Sigmoid colon (tissue), 7 donors: ENCODE results near the gene POLE. TPM values are rescaled to one million over a fixed set of nuclear protein-coding genes. Genes with fewer than 3 reads are reported as not detected.

Source experiments
- DNase-seq: peaks from one replicate; pipeline ENCODE4 v3.0.0-alpha.2; 2019
- H3K27ac ChIP-seq, 4 donors: fragments of 200-600 bp; sonication (generic); one replicate each; pipeline ENCODE4 v1.5.1; 2016 to 2019; ENCODE audit warnings: mild to moderate bottlenecking in 1 of 4
- H3K27me3 ChIP-seq, 3 donors: fragments of 200-600 bp; sonication (generic); one replicate each; pipeline ENCODE4 v1.5.1; 2019; ENCODE audit warnings: mild to moderate bottlenecking in 1 of 3
- H3K36me3 ChIP-seq, 4 donors: fragments of 200-600 bp; sonication (generic); one replicate each; pipeline ENCODE4 v1.5.1; 2016 to 2019
- H3K4me1 ChIP-seq, 4 donors: fragments of 200-600 bp; sonication (generic); one replicate each; pipeline ENCODE4 v1.5.1; 2017 to 2019
- H3K4me3 ChIP-seq, 4 donors: fragments of 200-600 bp; sonication (generic); one replicate each; pipeline ENCODE4 v1.5.1; 2017 to 2019; ENCODE audit warnings: mild to moderate bottlenecking in 2 of 4, moderate library complexity in 1 of 4
- H3K9me3 ChIP-seq, 4 donors: fragments of 200-600 bp in 3 of 4; sonication (generic) in 3 of 4; one replicate each; pipeline versions ENCODE4 v1.5.1 to v1.6.1; 2013 to 2019
- EP300 ChIP-seq, 4 donors: sonication (generic); formaldehyde crosslinking; IDR thresholded peaks; one replicate each; pipeline ENCODE4 v1.6.1; 2017; ENCODE audit warnings: antibody characterized with exemption in 4 of 4
- POLR2A ChIP-seq, 2 donors: fragments of 450-650 bp; IDR thresholded peaks; one replicate each; pipeline ENCODE4 v1.6.1; 2016; ENCODE audit warnings: antibody characterized with exemption in 2 of 2, mild to moderate bottlenecking in 2 of 2, moderate library complexity in 2 of 2
- POLR2AphosphoS5 ChIP-seq, 4 donors: sonication (generic); formaldehyde crosslinking; IDR thresholded peaks; one replicate each; pipeline ENCODE4 v1.6.1; 2017; ENCODE audit warnings: antibody characterized with exemption in 4 of 4
- WGBS, 2 donors: extraction: QIAGEN DNeasy Blood & Tissue Kit; methylation state at CpG; one replicate each; pipeline ENCODE4 v1.1.7; 2013; 5-methylcytosine and 5-hydroxymethylcytosine counted together
- intact Hi-C: fragments of 100-400 bp; cut with DNase I; formaldehyde crosslinking; loops from one replicate; pipeline ENCODE4 v1.15.1; 2023
- polyA plus RNA-seq, 3 donors: library from polyadenylated mRNA; stranded (reverse); fragments of 200-250 nt; gene quantifications; one replicate each; pipeline ENCODE4 v1.2.3, GENCODE V29; 2013
- total RNA-seq, 4 donors: library from RNA; depleted of rRNA; stranded (reverse); fragments of >200 nt; gene quantifications; one replicate each; pipeline ENCODE4 v1.1.0, GENCODE V29; 2016
- TF ChIP-seq, protein P1 (sequence below), 4 experiments: fragments of 450-650 bp in 3 of 4; fragments of 200-600 bp in 1 of 4; IDR thresholded peaks; one replicate each; pipeline ENCODE4 v1.5.1; 2016 to 2019; ENCODE audit warnings: antibody characterized with exemption in 4 of 4, mild to moderate bottlenecking in 3 of 4, moderate library complexity in 2 of 4
- donor health status: healthy with polysubstance abuse.
- donor health status: Bipolar disorder and iron deficiency.
- donor health status: healthy.

POLE gene
- total and polyA plus RNA-seq, 7 donors, result 11.1 to 37.4 (median 32.9) TPM

DNA sequence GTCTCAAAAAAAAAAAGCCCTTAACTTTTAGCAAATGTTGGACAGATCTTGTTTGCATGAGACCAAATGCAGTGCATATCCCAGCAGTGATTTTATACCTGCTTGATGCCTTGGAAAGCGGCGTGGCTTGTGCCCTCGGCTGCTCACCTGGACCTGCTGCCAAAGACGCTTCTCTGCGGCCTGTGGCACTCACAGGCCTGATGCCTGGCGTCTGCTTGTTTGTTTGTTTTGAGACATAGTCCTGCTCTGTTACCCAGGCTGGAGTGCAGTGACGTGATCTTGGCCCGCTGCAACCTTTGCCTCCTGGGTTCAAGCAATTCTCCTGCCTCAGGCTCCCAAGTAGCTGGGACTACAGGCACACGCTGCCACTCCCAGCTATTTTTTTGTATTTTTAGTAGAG is 28.7 kb upstream of the POLE start:
- H3K27ac ChIP-seq, result no peak overlapping the region
- no peaks in the 10 kb centered on the region for H3K27me3 ChIP-seq
- intact Hi-C loops, result no loop called here
- no peak for DNase-seq
- H3K9me3 ChIP-seq, result no peaks in the 10 kb centered on the region
- H3K4me3 ChIP-seq, result no peak overlapping the region
- 80 to 90% methylated on average over 9 of the region's 9 CpGs for WGBS, 2 donors
- TF ChIP-seq EP300 (IDR thresholded peaks at IDR 0.05) (no peak), POLR2A (IDR thresholded peaks at IDR 0.05) (no peak), POLR2AphosphoS5 (IDR thresholded peaks at IDR 0.05) (no peak)
- TF ChIP-seq, protein P1, sequence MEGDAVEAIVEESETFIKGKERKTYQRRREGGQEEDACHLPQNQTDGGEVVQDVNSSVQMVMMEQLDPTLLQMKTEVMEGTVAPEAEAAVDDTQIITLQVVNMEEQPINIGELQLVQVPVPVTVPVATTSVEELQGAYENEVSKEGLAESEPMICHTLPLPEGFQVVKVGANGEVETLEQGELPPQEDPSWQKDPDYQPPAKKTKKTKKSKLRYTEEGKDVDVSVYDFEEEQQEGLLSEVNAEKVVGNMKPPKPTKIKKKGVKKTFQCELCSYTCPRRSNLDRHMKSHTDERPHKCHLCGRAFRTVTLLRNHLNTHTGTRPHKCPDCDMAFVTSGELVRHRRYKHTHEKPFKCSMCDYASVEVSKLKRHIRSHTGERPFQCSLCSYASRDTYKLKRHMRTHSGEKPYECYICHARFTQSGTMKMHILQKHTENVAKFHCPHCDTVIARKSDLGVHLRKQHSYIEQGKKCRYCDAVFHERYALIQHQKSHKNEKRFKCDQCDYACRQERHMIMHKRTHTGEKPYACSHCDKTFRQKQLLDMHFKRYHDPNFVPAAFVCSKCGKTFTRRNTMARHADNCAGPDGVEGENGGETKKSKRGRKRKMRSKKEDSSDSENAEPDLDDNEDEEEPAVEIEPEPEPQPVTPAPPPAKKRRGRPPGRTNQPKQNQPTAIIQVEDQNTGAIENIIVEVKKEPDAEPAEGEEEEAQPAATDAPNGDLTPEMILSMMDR (IDR thresholded peaks at IDR 0.05), result no peak
- H3K36me3 ChIP-seq, result peaks cover 7 to 56% (median 27%) of the 10 kb centered on the region in 4 donors
- peaks cover 0 to 15% (median 14%) of the 10 kb centered on the region in 4 donors for H3K4me1 ChIP-seq

DNA sequence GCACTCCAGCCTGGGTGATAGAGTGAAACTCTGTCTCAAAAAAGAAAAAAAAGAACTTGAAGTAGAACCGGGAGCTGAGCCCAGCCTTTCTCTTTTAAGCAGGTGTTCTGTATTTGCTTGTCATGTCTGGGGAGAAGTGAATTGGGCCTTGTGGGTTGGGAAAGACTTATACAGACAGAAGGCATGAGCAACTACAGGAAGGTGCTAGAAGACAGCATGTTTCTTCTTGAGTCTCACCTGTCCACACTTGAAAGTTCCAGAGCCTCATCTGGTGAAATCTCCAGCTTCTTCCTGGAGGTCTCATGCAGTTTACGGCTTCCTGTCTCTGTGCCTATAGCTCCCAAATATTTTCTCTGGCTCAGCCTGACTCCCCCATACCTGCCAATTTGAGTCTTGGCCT is 26.0 kb upstream of the POLE start:
- no peak overlapping the region for H3K4me3 ChIP-seq
- H3K27me3 ChIP-seq, result no peaks in the 10 kb centered on the region
- H3K36me3 ChIP-seq, result peaks cover 7 to 32% (median 15%) of the 10 kb centered on the region in 4 donors
- peaks cover 0 to 24% (median 20%) of the 10 kb centered on the region in 4 donors for H3K4me1 ChIP-seq
- no peak overlapping the region for H3K27ac ChIP-seq
- TF ChIP-seq POLR2AphosphoS5 (IDR thresholded peaks at IDR 0.05), result no peak
- TF ChIP-seq POLR2A (IDR thresholded peaks at IDR 0.05), result no peak
- TF ChIP-seq EP300 (IDR thresholded peaks at IDR 0.05), result no peak
- TF ChIP-seq, protein P1 (IDR thresholded peaks at IDR 0.05), result no peak
- DNase-seq, result no peak
- H3K9me3 ChIP-seq, result no peaks in the 10 kb centered on the region
- intact Hi-C loops, result no loop called here
- WGBS, 2 donors, result 70 to 73% methylated on average over 2 of the region's 2 CpGs

DNA sequence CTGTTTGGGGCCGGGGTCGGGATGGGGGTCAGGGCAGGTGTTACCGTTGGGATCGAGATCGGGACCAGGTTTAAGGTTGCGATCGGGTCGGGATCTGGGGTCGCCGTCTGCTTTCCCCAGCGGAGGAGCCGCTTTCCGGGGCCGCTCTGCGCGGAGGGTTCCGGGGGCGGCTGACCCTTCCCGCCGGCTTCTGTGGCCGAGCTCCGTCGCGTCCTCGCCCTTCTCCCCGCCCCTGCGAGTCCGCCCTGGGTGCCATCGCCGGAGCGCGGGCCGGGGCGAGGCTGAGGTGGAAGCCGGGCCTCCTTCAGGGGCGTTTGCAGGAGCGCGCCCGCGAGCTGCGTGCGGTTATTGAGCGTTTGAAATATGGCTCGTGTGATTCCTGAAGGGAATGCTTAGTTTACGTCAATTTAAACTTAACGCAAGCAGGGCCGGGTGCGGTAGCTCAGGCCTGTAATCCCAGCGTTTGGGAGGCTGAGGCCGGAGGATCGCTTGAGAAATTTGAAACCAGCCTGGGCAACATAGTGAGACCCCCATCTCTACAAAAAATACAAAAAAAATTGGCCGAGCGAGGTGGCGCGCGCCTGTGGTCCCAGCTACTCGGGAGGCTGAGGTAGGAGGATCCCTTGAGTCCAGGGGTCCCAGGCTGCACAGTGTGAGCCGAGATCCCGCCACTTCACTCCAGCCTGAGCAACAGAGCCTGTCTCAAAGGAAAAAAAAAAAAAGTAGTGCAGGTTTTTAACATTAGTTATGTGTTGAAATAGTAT is 24.1 kb upstream of the POLE start:
- intact Hi-C loops, result no loop called here
- no peaks in the 10 kb centered on the region for H3K27me3 ChIP-seq
- no peaks in the 10 kb centered on the region for H3K9me3 ChIP-seq
- peak overlapping the region; percentile 43 to 86 (median 78) for H3K27ac ChIP-seq
- H3K4me3 ChIP-seq, result peak overlapping the region; percentile 66 to 97 (median 84)
- H3K36me3 ChIP-seq, result peaks cover 0 to 13% (median 2%) of the 10 kb centered on the region in 4 donors
- DNase-seq, result no peak
- TF ChIP-seq POLR2AphosphoS5 (IDR thresholded peaks at IDR 0.05), result peak in 1 of 4 donors; percentile 4
- TF ChIP-seq EP300 (IDR thresholded peaks at IDR 0.05), result no peak
- 7 to 9% methylated on average over 59 of the region's 59 CpGs for WGBS, 2 donors
- peaks cover 0 to 24% (median 20%) of the 10 kb centered on the region in 4 donors for H3K4me1 ChIP-seq

DNA sequence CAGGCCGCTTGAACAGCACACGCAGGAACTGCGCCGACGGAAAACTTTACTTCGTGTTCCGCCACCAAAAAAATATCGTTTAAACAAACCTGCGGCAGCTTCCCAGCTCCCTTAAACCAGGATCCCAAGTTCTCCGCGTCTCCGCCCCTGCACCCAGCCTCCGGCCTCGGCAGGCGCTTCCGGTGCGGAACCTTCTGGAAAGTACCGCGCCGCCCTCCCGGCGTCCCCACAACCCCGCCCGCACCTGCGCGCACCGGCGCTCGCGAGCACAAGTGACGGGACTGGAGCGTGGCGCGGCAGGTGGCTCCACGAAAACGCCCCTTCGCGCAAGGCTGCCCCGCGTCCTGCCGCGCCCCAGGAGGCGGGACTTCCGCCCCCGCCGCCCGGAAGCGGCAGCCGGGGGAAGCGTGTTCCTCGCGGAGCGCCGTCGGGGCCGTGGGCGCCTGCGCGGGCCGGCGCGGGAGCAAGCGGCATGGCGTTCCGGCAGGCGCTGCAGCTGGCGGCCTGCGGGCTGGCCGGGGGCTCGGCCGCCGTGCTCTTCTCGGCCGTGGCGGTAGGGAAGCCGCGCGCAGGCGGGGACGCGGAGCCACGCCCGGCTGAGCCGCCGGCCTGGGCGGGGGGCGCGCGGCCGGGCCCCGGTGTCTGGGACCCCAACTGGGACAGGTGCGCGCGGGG is 23.4 kb upstream of the POLE start, which contains the start of gene PGAM5:
PGAM5 (plus strand) TSS at position 438 of the 675 bp plus-strand sequence; CDS start at position 473, 35 bp downstream.
- no peaks in the 10 kb centered on the region for H3K9me3 ChIP-seq
- peak within 1 kb of the TSS; percentile 70 to 97 (median 94) for H3K4me3 ChIP-seq
- 0 to 1% methylated on average over 94 of the region's 94 CpGs for WGBS, 2 donors
- intact Hi-C loops, result loop anchor here (1.0 kb wide), 1 partner anchor 23 kb away; the partner anchor contains the start of genes POLE and PXMP2
- H3K27me3 ChIP-seq, result no peaks in the 10 kb centered on the region
- H3K36me3 ChIP-seq, result peaks cover 0 to 6% (median 0%) of the 10 kb centered on the region in 4 donors
- peak in 1 of 2 donors; percentile 22 for TF ChIP-seq POLR2A (IDR thresholded peaks at IDR 0.05)
- TF ChIP-seq, protein P1 (IDR thresholded peaks at IDR 0.05), result no peak
- TF ChIP-seq EP300 (IDR thresholded peaks at IDR 0.05), result no peak
- peak; percentile 20 to 85 (median 72) for TF ChIP-seq POLR2AphosphoS5 (IDR thresholded peaks at IDR 0.05)
- H3K4me1 ChIP-seq, result peaks cover 0 to 24% (median 20%) of the 10 kb centered on the region in 4 donors
- H3K27ac ChIP-seq, result peak within 1 kb of the TSS; percentile 73 to 86 (median 83)
- DNase-seq, result peak; percentile 85

DNA sequence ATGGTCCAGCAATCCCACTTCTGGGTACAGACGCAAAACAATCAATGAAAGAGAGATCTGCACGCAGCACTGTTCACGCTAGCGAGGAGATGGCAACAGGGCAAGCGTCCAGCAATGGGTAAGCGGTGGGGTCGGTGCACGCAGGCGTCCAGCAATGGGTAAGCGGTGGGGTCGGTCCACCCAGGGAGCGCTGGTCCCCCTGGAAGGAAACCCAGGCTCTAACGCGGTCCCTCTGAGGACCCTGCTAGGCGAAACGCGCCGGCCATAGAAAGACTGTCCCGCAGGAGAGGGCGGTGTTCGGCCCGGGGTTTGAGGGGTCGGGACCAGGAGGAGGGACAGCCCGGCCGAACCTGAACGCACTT is 22.9 kb upstream of the POLE start:
- no peaks in the 10 kb centered on the region for H3K27me3 ChIP-seq
- peaks cover 0 to 4% (median 0%) of the 10 kb centered on the region in 4 donors for H3K36me3 ChIP-seq
- H3K9me3 ChIP-seq, result no peaks in the 10 kb centered on the region
- H3K4me3 ChIP-seq, result peak overlapping the region; percentile 70 to 97 (median 94)
- peaks cover 0 to 24% (median 20%) of the 10 kb centered on the region in 4 donors for H3K4me1 ChIP-seq
- TF ChIP-seq POLR2A (IDR thresholded peaks at IDR 0.05) (no peak), POLR2AphosphoS5 (IDR thresholded peaks at IDR 0.05) (no peak), EP300 (IDR thresholded peaks at IDR 0.05) (no peak)
- TF ChIP-seq, protein P1 (IDR thresholded peaks at IDR 0.05), result no peak
- H3K27ac ChIP-seq, result peak overlapping the region; percentile 73 to 86 (median 83)
- intact Hi-C loops, result loop anchor here (1.0 kb wide), 1 partner anchor 23 kb away; the partner anchor contains the start of genes POLE and PXMP2
- no peak for DNase-seq
- 1 to 2% methylated on average over 26 of the region's 26 CpGs for WGBS, 2 donors
